AG04450 (cell line): ENCODE results near the gene OR10A3. TPM values are rescaled to one million over a fixed set of nuclear protein-coding genes. Genes with fewer than 3 reads are reported as not detected.
A peak's percentile ranks its signal among the peaks of the same experiment; 100 is the strongest.

ENCODE experiments used
- CTCF ChIA-PET: fragments of 300-600, 350-600 bp; formaldehyde crosslinking; extraction: SDS; loops from one replicate; lab custom pipeline; 2022; ENCODE audit warnings: antibody characterized with exemption, inconsistent platforms; lab: Charles Lee
- POLR2A ChIA-PET: fragments of 350-600 bp; formaldehyde crosslinking; extraction: SDS; loops from one replicate; lab custom pipeline; 2021; ENCODE audit warnings: antibody characterized with exemption, inconsistent platforms; lab: Yijun Ruan, JAX
- DNase-seq: peaks from one replicate; pipeline ENCODE4 v3.0.0-alpha.2; 2011; ENCODE audit warnings: low read depth, low spot score
- H3K27ac ChIP-seq: one replicate; pipeline ENCODE4 v1.5.1; 2012; ENCODE audit warnings: low read depth, low read length, control low read depth
- H3K27me3 ChIP-seq: one replicate; pipeline ENCODE4 v1.6.0; 2012; ENCODE audit warnings: low read length; ENCODE audit not compliant: control insufficient read depth, insufficient read depth
- H3K4me3 ChIP-seq: 2 replicates; pipeline ENCODE4 v1.5.1; 2011; ENCODE audit warnings: mild to moderate bottlenecking, low read depth, low read length, control low read depth
- H3K9me3 ChIP-seq: 2 replicates; pipeline ENCODE4 v1.5.1; 2012; ENCODE audit warnings: low read length; ENCODE audit not compliant: control insufficient read depth, insufficient read depth
- CTCF ChIP-seq: IDR thresholded peaks from 2 replicates; pipeline ENCODE4 v1.5.1; 2011; ENCODE audit warnings: low read depth, low read length, control low read depth, inconsistent platforms
- polyA plus RNA-seq: library from polyadenylated mRNA; depleted of rRNA; stranded (reverse); fragments of >200 nt; gene quantifications from 2 replicates; pipeline ENCODE4 v1.2.3, GENCODE V29; 2011

The OR10A3 gene
- polyA plus RNA-seq, 1 experiment = 0.15 TPM

DNA sequence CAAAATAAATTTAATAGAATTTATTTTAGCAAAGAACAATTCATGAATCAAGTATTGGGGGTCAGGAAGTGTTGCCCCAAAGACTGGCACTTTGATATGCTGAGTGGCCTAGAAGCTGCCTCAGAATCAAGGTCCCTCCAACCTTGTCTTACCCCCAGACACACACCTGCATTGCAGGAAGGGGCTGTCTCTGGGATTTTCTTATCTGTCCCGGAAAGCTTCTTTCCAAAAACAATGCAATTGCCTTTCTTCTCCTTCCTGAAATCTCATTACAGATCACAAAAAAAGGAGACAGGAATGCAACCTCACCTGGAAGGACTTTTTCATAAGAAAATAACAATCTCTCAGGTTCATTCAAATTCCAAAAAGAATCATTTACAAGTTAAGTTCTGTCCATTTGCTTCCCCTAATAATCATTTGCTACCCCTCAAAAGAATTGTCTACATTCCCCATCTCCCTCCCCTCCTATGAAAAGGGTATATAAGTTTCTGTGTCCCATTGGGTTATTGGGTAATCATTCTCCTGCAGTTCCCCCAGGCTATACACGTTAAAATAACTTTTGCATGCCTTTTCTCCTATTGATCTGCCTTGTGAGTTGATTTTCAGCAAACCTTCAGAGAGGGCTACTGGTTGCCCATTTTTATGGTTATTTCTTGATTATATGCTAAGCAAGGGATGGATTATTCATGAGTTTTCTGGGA, 31.8 kb downstream of the OR10A3 start:
- no peak overlapping the region for H3K27ac ChIP-seq
- DNase-seq = no peak
- ChIA-PET CTCF (interaction anchor here (0.7 to 4.4 kb wide), 5 partner anchors 17 to 215 kb away, joined by 3 to 58 read pairs (median 8); partner anchors contain the start of gene EIF3F), POLR2A (interaction anchor here (1.9 kb wide), 1 partner anchor 77 kb away, joined by 5 read pairs; the partner anchor contains the start of gene EIF3F)
- TF ChIP-seq CTCF = no peak
- no peaks in the 10 kb centered on the region for H3K27me3 ChIP-seq
- H3K9me3 ChIP-seq = no peaks in the 10 kb centered on the region
- H3K4me3 ChIP-seq = no peak overlapping the region

GRCh38 chr11:7907121-7907520, 34.4 kb downstream of the OR10A3 start:
- no peaks in the 10 kb centered on the region for H3K27me3 ChIP-seq
- no peak overlapping the region for H3K4me3 ChIP-seq
- ChIA-PET POLR2A (interaction anchor here (1.2 kb wide), 1 partner anchor 80 kb away, joined by 3 read pairs; the partner anchor contains the start of gene EIF3F), CTCF (interaction anchor here (0.8 to 9.8 kb wide), 6 partner anchors 14 to 184 kb away, joined by 3 to 261 read pairs (median 20); partner anchors contain the start of genes EIF3F and NLRP10)
- no peaks in the 10 kb centered on the region for H3K9me3 ChIP-seq
- H3K27ac ChIP-seq = no peak overlapping the region
- no peak for DNase-seq
- TF ChIP-seq CTCF = no peak

DNA sequence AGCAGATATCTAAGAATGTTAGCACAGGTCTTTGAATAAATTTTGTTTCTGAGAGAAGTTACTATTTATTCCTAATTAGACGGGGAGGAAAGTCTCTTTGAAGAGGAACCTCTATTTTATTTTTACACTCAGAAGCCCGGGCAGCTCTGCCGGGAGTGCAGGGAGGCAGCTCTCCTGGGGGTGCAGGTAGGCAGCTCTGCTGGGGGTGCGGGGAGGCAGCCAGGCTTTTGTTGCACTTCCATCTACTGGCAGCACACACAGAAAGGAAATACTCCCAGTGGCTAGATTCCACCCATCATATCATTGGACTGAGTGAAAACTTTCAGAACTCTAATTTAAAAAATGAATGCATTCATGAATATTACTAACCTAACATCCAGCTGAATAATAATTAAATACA, 35.0 kb downstream of the OR10A3 start:
- no peaks in the 10 kb centered on the region for H3K9me3 ChIP-seq
- TF ChIP-seq CTCF = no peak
- ChIA-PET CTCF (interaction anchor here (0.6 to 9.8 kb wide), 8 partner anchors 14 to 809 kb away, joined by 3 to 261 read pairs (median 10); partner anchors contain the start of genes EIF3F and NLRP10), POLR2A (interaction anchor here (1.2 kb wide), 1 partner anchor 81 kb away, joined by 3 read pairs; the partner anchor contains the start of gene EIF3F)
- no peak overlapping the region for H3K4me3 ChIP-seq
- H3K27ac ChIP-seq = no peak overlapping the region
- no peaks in the 10 kb centered on the region for H3K27me3 ChIP-seq
- no peak for DNase-seq

GRCh38 chr11:7905961-7906429, 35.5 kb downstream of the OR10A3 start:
- no peak for DNase-seq
- no peak for TF ChIP-seq CTCF
- Histone ChIP-seq H3K4me3 (no peak overlapping the region), H3K27me3 (no peaks in the 10 kb centered on the region), H3K27ac (peak overlapping the region; percentile 13), H3K9me3 (no peaks in the 10 kb centered on the region)
- CTCF ChIA-PET = interaction anchor here (0.5 to 9.8 kb wide), 17 partner anchors 11 to 808 kb away, joined by 3 to 261 read pairs (median 5); partner anchors contain the start of genes EIF3F and NLRP10
- POLR2A ChIA-PET = interaction anchor here (0.6 to 1.2 kb wide), 2 partner anchors 81 to 1262 kb away, joined by 3 to 7 read pairs; partner anchors contain the start of gene EIF3F

DNA sequence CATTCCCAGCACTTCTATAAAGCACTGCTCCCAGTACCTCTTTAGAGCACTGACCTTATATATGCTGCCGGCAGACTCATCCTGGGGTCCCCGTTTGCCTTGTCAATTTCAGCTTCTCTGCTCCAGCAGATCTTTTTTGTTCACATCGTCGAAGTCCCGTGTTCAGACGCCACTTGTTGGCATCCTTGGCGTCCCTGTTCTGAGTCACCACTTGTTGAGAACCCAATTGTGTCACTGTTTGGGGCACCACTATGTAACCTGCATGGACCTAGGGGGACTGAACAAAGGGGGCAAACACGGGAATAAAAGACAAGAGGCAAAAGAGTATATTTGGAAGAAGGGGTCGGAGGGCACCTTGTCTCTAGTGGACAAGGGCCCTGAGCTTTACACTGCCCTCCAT, 36.0 kb downstream of the OR10A3 start:
- no peak for TF ChIP-seq CTCF
- H3K9me3 ChIP-seq = no peaks in the 10 kb centered on the region
- ChIA-PET CTCF (interaction anchor here (0.5 to 9.8 kb wide), 22 partner anchors 10 to 1229 kb away, joined by 3 to 261 read pairs (median 6); partner anchors contain the start of genes EIF3F and NLRP10), POLR2A (interaction anchor here (0.6 to 1.5 kb wide), 3 partner anchors 72 to 1263 kb away, joined by 3 to 14 read pairs (median 7); partner anchors contain the start of gene EIF3F)
- H3K4me3 ChIP-seq = no peak overlapping the region
- H3K27ac ChIP-seq = peak overlapping the region; percentile 13
- DNase-seq = no peak
- H3K27me3 ChIP-seq = no peaks in the 10 kb centered on the region
